A549 treated with Mapracorat at 1 μM for 4 hours (cell line): ENCODE results near the gene COL12A1. TPM values are rescaled to one million over a fixed set of nuclear protein-coding genes. Genes with fewer than 3 reads are reported as not detected.

ENCODE experiments used
- total RNA-seq: library from RNA; stranded (reverse); fragments of 200-300 nt; extraction: Qiagen RNA extraction; gene quantifications from 5 replicates; pipeline ENCODE4 v1.2.3, GENCODE V29; 2022

The COL12A1 gene
- total RNA-seq: 4.6 to 6.7 TPM (median 5.5 TPM) in 5 replicates

GRCh38 chr6:75205776-75206575 lies at the start of gene COL12A1:
Gene COL12A1, minus strand, starts transcription at chr6:75206053. Its CDS starts 3,261 bp downstream, at chr6:75202792.

GRCh38 chr6:75243333-75244062 lies 37.6 kb upstream of the COL12A1 start, which contains the start of gene COX7A2:
Gene COX7A2, minus strand, starts transcription at chr6:75243801. Its CDS starts 67 bp downstream, at chr6:75243734.

Other genes with a start within 250 kb of the COL12A1 start
- gene COX7A2, start 37.7 kb upstream of the COL12A1 start, total RNA-seq: 269 to 341 TPM (median 281 TPM) in 5 replicates
- gene TMEM30A, start 78.7 kb upstream of the COL12A1 start, total RNA-seq: 30.7 to 44.4 TPM (median 41.0 TPM) in 5 replicates